Stimulated activated CD4-positive, alpha-beta T cell treated with anti-CD3 and anti-CD28 coated beads, Interleukin-2, amount 100 ng/mL, for 48 hours (primary cell): ENCODE measurements around the gene ANO2.

ENCODE experiments used
- DNase-seq, 2 donors: peaks; one replicate each; pipeline ENCODE4 v3.0.0-alpha.2; 2020

Gene ANO2

GRCh38 chr12:5654019-5654418 is 291.0 kb downstream of the ANO2 start:
- DNase-seq = no peak

- no peak for DNase-seq
These were observed 294.1 kb downstream of the ANO2 start for GRCh38 chr12:5650829-5651461.

- no peak for DNase-seq
These were observed 294.8 kb downstream of the ANO2 start for GRCh38 chr12:5650281-5650680.

- no peak for DNase-seq
These were observed 296.2 kb downstream of the ANO2 start for GRCh38 chr12:5648692-5649359.

- DNase-seq = no peak
These were observed 301.8 kb downstream of the ANO2 start for GRCh38 chr12:5643266-5643665.

GRCh38 chr12:5637698-5638097 is 307.4 kb downstream of the ANO2 start:
- DNase-seq = no peak

GRCh38 chr12:5636907-5637306 is 308.2 kb downstream of the ANO2 start:
- DNase-seq = no peak

GRCh38 chr12:5633106-5633505 is 312.0 kb downstream of the ANO2 start:
- DNase-seq = no peak

GRCh38 chr12:5632453-5632852 is 312.6 kb downstream of the ANO2 start:
- no peak for DNase-seq

- no peak for DNase-seq
These were observed 313.6 kb downstream of the ANO2 start for GRCh38 chr12:5631497-5631896.

GRCh38 chr12:5630726-5631125 is 314.3 kb downstream of the ANO2 start:
- no peak for DNase-seq

GRCh38 chr12:5628501-5628900 is 316.6 kb downstream of the ANO2 start:
- no peak for DNase-seq

- DNase-seq = no peak
These were observed 317.9 kb downstream of the ANO2 start for GRCh38 chr12:5627053-5627630.

- no peak for DNase-seq
These were observed 318.9 kb downstream of the ANO2 start for GRCh38 chr12:5626151-5626550.

- no peak for DNase-seq
These were observed 320.4 kb downstream of the ANO2 start for GRCh38 chr12:5624486-5625272.

GRCh38 chr12:5623411-5623810 is 321.6 kb downstream of the ANO2 start:
- no peak for DNase-seq

- no peak for DNase-seq
These were observed 322.8 kb downstream of the ANO2 start for GRCh38 chr12:5622280-5622679.

GRCh38 chr12:5621329-5621728 is 323.7 kb downstream of the ANO2 start:
- no peak for DNase-seq

- DNase-seq = no peak
These were observed 324.2 kb downstream of the ANO2 start for GRCh38 chr12:5620896-5621295.

- no peak for DNase-seq
These were observed 325.4 kb downstream of the ANO2 start for GRCh38 chr12:5619628-5620027.

- no peak for DNase-seq
These were observed 328.2 kb downstream of the ANO2 start for GRCh38 chr12:5616854-5617253.

GRCh38 chr12:5615760-5616159 is 329.3 kb downstream of the ANO2 start:
- no peak for DNase-seq

GRCh38 chr12:5614256-5614655 is 330.8 kb downstream of the ANO2 start:
- no peak for DNase-seq
